Measurements from ENCODE around the gene TM7SF3. TPM values are rescaled to one million over a fixed set of nuclear protein-coding genes. Genes with fewer than 3 reads are reported as not detected.
"Not testable (repeated sequence)": the region's sequence is repeated elsewhere in the genome, so short reads cannot be mapped to it uniquely, and the experiment has no call there.

The TM7SF3 gene
- total RNA-seq, 1 donor from 2014 or later, result 426 TPM

DNA sequence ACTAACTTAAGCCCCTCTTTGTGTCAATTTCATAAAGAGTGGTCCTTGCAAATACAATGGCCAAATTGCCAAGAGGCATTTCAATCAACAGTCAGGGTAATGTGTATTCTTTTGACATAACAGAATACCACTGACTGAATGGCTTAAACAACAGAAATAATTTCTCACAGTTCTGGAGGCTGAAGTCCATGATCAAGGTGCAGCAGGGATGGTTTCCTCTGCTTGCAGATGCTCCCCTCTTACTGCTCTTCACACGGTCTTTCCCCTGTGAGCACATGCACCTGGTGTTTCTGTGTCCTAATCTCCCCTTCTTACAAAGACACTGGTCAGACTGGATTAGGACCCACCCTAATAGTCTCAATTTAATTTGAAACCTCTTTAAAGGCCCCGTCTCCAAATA is 44.0 kb downstream of the TM7SF3 start:
- TF ChIP-seq, protein P1, sequence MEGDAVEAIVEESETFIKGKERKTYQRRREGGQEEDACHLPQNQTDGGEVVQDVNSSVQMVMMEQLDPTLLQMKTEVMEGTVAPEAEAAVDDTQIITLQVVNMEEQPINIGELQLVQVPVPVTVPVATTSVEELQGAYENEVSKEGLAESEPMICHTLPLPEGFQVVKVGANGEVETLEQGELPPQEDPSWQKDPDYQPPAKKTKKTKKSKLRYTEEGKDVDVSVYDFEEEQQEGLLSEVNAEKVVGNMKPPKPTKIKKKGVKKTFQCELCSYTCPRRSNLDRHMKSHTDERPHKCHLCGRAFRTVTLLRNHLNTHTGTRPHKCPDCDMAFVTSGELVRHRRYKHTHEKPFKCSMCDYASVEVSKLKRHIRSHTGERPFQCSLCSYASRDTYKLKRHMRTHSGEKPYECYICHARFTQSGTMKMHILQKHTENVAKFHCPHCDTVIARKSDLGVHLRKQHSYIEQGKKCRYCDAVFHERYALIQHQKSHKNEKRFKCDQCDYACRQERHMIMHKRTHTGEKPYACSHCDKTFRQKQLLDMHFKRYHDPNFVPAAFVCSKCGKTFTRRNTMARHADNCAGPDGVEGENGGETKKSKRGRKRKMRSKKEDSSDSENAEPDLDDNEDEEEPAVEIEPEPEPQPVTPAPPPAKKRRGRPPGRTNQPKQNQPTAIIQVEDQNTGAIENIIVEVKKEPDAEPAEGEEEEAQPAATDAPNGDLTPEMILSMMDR (IDR thresholded peaks at IDR 0.05; ENCODE audit: insufficient read depth, low read length, severe bottlenecking), result no peak
- no peak for DNase-seq (ENCODE audit: low read depth)
- H3K36me3 ChIP-seq (ENCODE audit: control insufficient read depth, insufficient read depth, low read length), result peaks cover 13% of the 10 kb centered on the region
- FAIRE-seq, result no peak
- no peaks in the 10 kb centered on the region for H3K27me3 ChIP-seq (ENCODE audit: control insufficient read depth, insufficient read depth, low read length)
- no peak overlapping the region for H3K4me3 ChIP-seq (ENCODE audit: low read depth, low read length)

DNA sequence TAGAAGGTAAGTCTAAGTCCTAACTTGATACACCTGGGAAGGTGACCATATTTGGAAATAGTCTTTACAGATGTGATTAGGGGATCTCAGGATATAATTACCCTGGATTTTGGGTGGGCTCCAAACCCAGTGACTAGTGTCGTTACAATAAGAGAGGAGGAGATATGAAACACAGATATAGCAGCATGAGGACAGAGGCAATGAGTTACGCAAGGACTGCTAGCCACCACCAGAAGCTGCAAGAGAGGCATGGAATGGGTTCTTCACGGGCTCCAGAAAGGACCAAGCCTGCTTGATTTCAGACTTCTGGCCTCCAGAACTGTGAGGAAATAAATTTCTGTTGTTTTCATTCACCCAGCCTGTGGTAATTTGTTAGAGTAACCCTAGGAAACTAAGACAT is 47.3 kb downstream of the TM7SF3 start:
- Histone ChIP-seq H3K27me3 (ENCODE audit: control insufficient read depth, insufficient read depth, low read length) (no peaks in the 10 kb centered on the region), H3K4me3 (ENCODE audit: low read depth, low read length) (no peak overlapping the region), H3K36me3 (ENCODE audit: control insufficient read depth, insufficient read depth, low read length) (peaks cover 1% of the 10 kb centered on the region)
- FAIRE-seq, result no peak
- no peak for DNase-seq (ENCODE audit: low read depth)
- TF ChIP-seq, protein P1 (IDR thresholded peaks at IDR 0.05; ENCODE audit: insufficient read depth, low read length, severe bottlenecking), result no peak

DNA sequence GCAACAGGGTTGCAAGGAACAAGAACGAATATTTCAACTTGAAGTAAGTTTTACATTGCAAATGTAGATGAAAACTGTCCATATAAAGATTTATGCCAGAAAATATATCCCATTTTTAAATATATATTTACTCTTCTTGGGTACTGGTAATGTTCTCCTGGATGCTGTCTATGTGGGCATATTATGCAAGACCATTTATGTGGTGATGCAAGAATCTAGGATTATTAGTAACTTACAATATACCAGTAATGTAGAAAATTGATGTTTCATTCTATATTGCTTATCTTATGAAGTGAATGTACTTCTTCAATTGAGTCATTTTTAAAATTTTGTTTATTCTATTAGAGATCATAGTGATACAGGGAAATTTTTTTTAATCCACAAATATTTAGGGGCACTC is 50.8 kb downstream of the TM7SF3 start:
- TF ChIP-seq, protein P1 (IDR thresholded peaks at IDR 0.05; ENCODE audit: insufficient read depth, low read length, severe bottlenecking), result no peak
- peaks cover 1% of the 10 kb centered on the region for H3K36me3 ChIP-seq (ENCODE audit: control insufficient read depth, insufficient read depth, low read length)
- H3K4me3 ChIP-seq (ENCODE audit: low read depth, low read length), result no peak overlapping the region
- H3K27me3 ChIP-seq (ENCODE audit: control insufficient read depth, insufficient read depth, low read length), result no peaks in the 10 kb centered on the region
- no peak for FAIRE-seq
- DNase-seq (ENCODE audit: low read depth), result no peak

DNA sequence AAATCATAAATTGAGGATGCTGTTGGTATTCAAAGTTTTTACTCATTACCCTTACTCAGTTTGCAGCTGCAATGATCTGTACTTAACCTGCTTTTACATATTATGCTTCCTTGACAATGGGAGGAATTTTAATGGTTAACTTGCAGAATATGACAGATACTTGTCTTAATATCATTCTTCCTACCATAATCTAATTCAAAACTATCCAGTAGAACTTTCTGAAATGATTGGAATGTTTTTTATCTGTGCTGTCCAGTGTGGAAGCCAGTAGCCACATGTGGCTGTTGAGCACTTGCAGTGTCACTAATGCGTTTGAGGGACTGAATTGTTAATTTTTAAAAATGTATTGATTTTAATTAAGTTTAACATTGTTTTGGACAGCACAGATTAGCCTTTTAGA is 52.4 kb downstream of the TM7SF3 start:
- Histone ChIP-seq H3K4me3 (ENCODE audit: low read depth, low read length) (no peak overlapping the region), H3K36me3 (ENCODE audit: control insufficient read depth, insufficient read depth, low read length) (peaks cover under 1% of the 10 kb centered on the region), H3K27me3 (ENCODE audit: control insufficient read depth, insufficient read depth, low read length) (no peaks in the 10 kb centered on the region)
- FAIRE-seq, result no peak
- no peak for DNase-seq (ENCODE audit: low read depth)
- TF ChIP-seq, protein P1 (IDR thresholded peaks at IDR 0.05; ENCODE audit: insufficient read depth, low read length, severe bottlenecking), result no peak

DNA sequence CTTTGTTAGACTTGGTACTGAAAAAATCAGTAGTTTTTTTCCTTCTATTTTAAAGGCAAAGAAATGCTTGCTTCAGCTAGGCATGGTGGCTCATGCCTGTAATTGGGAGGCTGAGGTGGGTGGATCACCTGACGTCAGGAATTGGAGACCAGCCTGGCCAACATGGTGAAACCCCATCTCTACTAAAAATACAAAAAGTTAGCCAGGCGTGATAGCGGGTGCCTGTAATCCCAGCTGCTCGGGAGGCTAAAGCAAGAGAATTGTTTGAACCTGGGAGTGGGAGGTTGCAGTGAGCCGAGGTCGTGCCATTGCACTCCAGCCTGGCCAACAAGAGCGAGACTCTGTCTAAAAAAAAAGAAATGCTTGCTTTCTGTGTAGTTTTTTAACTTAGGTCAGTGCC is 52.8 kb downstream of the TM7SF3 start:
- FAIRE-seq; DNase-seq (ENCODE audit: low read depth); H3K27me3 ChIP-seq (ENCODE audit: control insufficient read depth, insufficient read depth, low read length); H3K36me3 ChIP-seq (ENCODE audit: control insufficient read depth, insufficient read depth, low read length); H3K4me3 ChIP-seq (ENCODE audit: low read depth, low read length): not testable (repeated sequence)

DNA sequence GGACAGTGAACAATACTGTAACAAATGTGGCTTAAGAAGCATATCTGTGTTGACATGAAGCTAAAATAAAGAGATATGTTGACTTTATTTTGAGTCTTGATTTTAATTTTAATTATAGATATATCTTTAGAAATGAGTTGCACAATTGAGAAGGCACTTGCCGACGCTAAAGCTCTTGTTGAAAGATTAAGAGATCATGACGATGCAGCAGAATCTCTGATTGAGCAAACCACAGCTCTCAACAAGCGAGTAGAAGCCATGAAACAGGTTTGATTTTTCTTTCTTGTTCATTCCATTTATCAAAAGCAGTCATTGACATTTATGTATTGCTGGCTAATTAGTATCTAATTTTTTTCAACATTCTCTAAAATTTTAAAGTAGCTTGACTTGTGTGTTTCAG is 60.2 kb downstream of the TM7SF3 start:
- TF ChIP-seq, protein P1 (IDR thresholded peaks at IDR 0.05; ENCODE audit: insufficient read depth, low read length, severe bottlenecking), result no peak
- FAIRE-seq (no peak), DNase-seq (ENCODE audit: low read depth) (no peak)
- Histone ChIP-seq H3K4me3 (ENCODE audit: low read depth, low read length) (no peak overlapping the region), H3K36me3 (ENCODE audit: control insufficient read depth, insufficient read depth, low read length) (no peaks in the 10 kb centered on the region), H3K27me3 (ENCODE audit: control insufficient read depth, insufficient read depth, low read length) (no peaks in the 10 kb centered on the region)

All from bronchial epithelial cell (primary cell).